Activated B cell treated with CpG ODN at 0.5 μM for 24 hours (primary cell): ENCODE measurements around the gene SPIRE1. TPM values are rescaled to one million over a fixed set of nuclear protein-coding genes. Genes with fewer than 3 reads are reported as not detected.

Source experiments
- ATAC-seq: fragments of 200-7000 bp; cut with Tn5 transposase; one replicate; pipeline ENCODE4 v1.10.0; 2021; ENCODE audit warnings: low read depth, mild to moderate bottlenecking, moderate library complexity
- CTCF ChIA-PET: fragments of 350-600 bp; sonication (Branson Sonifier 250); formaldehyde crosslinking; loops from one replicate; lab custom pipeline; 2021; ENCODE audit warnings: antibody characterized with exemption; lab: Charles Lee
- POLR2A ChIA-PET: fragments of 350-600 bp; sonication (Branson Sonifier 250); formaldehyde crosslinking; loops from one replicate; lab custom pipeline; 2021; ENCODE audit warnings: antibody characterized with exemption; lab: Charles Lee
- DNase-seq: peaks from one replicate; pipeline ENCODE4 v3.0.0; 2022
- H3K27ac Mint-ChIP-seq: one replicate; pipeline ENCODE4 v1.8.0; 2020; ENCODE audit warnings: mixed read lengths
- H3K27me3 Mint-ChIP-seq: one replicate; pipeline ENCODE4 v1.8.0; 2021; ENCODE audit warnings: mixed read lengths
- H3K36me3 Mint-ChIP-seq: one replicate; pipeline ENCODE4 v1.8.0; 2021; ENCODE audit warnings: low read depth, mixed read lengths
- H3K4me1 Mint-ChIP-seq: one replicate; pipeline ENCODE4 v1.8.0; 2021; ENCODE audit warnings: mixed read lengths
- H3K4me3 Mint-ChIP-seq: one replicate; pipeline ENCODE4 v1.8.0; 2020; ENCODE audit warnings: mild to moderate bottlenecking, mixed read lengths
- H3K9me3 Mint-ChIP-seq: one replicate; pipeline ENCODE4 v1.8.0; 2020; ENCODE audit warnings: mixed read lengths
- intact Hi-C: fragments of 100-400 bp; cut with micrococcal nuclease; formaldehyde crosslinking; loops from one replicate; pipeline ENCODE4 v1.15.1; 2024
- total RNA-seq: library from RNA; stranded (reverse); gene quantifications from 2 replicates; pipeline ENCODE4 v1.2.3, GENCODE V29; 2022
- TF ChIP-seq, protein P1 (sequence below): fragments of 200-600 bp; IDR thresholded peaks from one replicate; pipeline ENCODE4 v1.8.0; 2022; ENCODE audit warnings: antibody characterized with exemption, mild to moderate bottlenecking

The SPIRE1 gene
- total RNA-seq, 1 donor from 2014 or later, result 2.5 TPM

DNA sequence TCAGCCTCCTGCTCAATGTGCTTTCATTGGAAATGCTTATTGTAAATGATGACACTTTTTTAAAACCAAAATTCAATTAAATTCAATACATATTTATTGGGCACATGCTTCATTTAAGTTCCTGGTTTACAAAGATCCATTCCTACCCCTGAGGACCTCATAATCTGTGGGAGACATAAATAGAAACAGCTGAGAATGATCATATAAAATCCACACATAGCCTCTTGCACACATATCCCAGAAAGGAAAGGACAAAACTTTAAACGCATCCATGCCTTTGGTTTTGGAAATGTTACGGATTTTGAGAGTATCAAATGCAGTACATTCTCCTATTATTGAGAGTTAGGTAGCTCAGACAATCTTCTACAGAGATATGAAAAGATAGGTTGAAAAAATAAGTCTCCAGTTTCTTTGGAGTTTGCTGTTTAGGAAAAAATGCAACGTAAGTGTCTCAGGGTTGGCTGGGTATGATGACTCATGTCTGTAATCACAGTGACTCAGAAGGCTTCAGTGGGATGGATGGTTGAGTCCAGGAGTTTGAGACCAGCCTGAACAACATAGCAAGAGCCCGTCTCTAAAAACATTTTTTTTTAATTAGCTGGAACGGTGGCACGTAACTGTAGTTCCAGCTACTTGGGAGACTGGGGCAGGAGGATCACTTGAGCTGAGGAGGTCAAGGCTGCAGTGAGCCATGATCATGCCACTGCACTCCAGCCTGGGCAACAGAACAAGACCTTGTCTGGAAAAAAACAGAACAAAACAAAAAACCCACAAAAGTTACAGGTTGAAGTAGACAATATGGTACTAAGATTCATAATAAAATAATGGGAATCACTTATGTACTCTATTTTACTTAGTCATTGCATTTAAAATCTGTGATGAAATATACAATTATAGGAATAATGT lies 254.1 kb downstream of the SPIRE1 start:
- H3K36me3 Mint-ChIP-seq, result peaks cover 1% of the 10 kb centered on the region
- H3K27ac Mint-ChIP-seq, result no peak overlapping the region
- DNase-seq (no peak), ATAC-seq (no peak)
- peaks cover 30% of the 10 kb centered on the region for H3K27me3 Mint-ChIP-seq
- H3K4me1 Mint-ChIP-seq, result peaks cover 18% of the 10 kb centered on the region
- TF ChIP-seq, protein P1, sequence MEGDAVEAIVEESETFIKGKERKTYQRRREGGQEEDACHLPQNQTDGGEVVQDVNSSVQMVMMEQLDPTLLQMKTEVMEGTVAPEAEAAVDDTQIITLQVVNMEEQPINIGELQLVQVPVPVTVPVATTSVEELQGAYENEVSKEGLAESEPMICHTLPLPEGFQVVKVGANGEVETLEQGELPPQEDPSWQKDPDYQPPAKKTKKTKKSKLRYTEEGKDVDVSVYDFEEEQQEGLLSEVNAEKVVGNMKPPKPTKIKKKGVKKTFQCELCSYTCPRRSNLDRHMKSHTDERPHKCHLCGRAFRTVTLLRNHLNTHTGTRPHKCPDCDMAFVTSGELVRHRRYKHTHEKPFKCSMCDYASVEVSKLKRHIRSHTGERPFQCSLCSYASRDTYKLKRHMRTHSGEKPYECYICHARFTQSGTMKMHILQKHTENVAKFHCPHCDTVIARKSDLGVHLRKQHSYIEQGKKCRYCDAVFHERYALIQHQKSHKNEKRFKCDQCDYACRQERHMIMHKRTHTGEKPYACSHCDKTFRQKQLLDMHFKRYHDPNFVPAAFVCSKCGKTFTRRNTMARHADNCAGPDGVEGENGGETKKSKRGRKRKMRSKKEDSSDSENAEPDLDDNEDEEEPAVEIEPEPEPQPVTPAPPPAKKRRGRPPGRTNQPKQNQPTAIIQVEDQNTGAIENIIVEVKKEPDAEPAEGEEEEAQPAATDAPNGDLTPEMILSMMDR, result no peak
- no peak overlapping the region for H3K4me3 Mint-ChIP-seq
- H3K9me3 Mint-ChIP-seq, result no peaks in the 10 kb centered on the region
- ChIA-PET CTCF (interaction anchor here (0.8 kb wide), 1 partner anchor 11 kb away, joined by 3 read pairs; no protein-coding TSS in a partner anchor), POLR2A (no interaction called here)
- intact Hi-C loops, result no loop called here

DNA sequence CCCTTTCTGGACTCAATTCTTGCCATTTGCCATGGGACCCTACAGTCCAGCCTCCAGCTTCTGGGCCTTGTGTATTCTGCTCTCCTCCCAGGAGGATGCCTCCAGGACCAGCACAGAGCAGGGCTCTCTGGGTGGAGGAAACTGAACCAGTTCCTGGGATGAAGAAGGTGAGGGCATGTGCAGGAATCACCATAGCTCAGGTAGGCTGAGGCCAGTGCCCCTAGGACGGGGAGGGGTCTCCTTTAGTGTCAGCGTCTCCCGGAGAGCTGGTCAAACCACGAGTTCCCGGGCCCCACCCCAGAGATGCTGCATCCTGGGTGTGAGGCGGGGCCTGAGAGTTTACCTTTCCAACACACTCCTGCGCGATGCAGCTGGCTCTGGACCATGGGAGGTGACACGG lies 256.0 kb downstream of the SPIRE1 start:
- ATAC-seq, result no peak
- no peak overlapping the region for H3K4me3 Mint-ChIP-seq
- TF ChIP-seq, protein P1, result no peak
- ChIA-PET CTCF (interaction anchor here (1.1 kb wide), 1 partner anchor 10 kb away, joined by 3 read pairs; no protein-coding TSS in a partner anchor), POLR2A (no interaction called here)
- H3K9me3 Mint-ChIP-seq, result no peaks in the 10 kb centered on the region
- peaks cover 5% of the 10 kb centered on the region for H3K4me1 Mint-ChIP-seq
- DNase-seq, result no peak
- peaks cover 37% of the 10 kb centered on the region for H3K27me3 Mint-ChIP-seq
- H3K36me3 Mint-ChIP-seq, result no peaks in the 10 kb centered on the region
- no peak overlapping the region for H3K27ac Mint-ChIP-seq
- intact Hi-C loops, result no loop called here

DNA sequence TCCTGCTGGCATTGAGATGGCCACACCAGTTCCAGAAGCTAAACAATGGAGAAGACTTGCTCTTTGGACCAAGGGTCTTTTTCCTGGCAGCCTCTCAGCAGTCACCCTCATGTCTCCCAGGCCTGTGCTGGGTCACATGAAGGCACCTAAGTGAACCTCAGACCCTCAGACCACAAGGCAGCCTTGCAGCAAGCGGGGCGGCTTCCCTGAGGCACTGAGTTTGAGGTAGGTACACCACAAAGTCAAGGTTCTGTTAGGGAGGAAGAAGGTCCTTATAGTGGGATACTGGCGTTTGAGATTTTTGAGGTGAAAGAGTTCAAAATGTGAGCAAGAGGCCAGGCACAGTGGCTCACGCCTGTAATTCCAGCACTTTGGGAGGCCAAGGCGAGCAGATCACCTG lies 258.7 kb downstream of the SPIRE1 start:
- no peak overlapping the region for H3K27ac Mint-ChIP-seq
- no peak overlapping the region for H3K4me3 Mint-ChIP-seq
- TF ChIP-seq, protein P1, result no peak
- ChIA-PET CTCF (no interaction called here), POLR2A (no interaction called here)
- intact Hi-C loops, result no loop called here
- no peak for ATAC-seq
- H3K27me3 Mint-ChIP-seq, result peaks cover 46% of the 10 kb centered on the region
- H3K9me3 Mint-ChIP-seq, result no peaks in the 10 kb centered on the region
- H3K4me1 Mint-ChIP-seq, result no peaks in the 10 kb centered on the region
- DNase-seq, result no peak
- no peaks in the 10 kb centered on the region for H3K36me3 Mint-ChIP-seq

DNA sequence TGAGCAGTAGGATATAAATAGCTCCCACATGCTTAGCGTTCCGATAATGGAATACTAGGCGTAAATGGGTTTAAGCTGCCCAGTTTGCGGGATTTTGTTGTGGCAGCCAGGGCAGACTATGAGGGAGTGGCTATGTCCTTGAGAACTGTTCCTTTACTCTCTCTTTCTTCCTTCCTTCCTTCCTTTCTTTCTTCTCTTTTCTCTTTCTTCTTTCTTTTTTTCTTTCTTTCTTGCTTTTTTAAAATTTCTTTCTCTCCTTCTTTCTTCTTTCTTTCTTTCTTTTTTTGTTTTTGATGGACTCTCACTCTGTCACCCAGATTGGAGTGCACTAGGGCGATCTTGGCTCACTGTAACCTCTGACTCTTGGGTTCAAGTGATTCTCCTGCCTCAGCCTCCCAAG lies 259.3 kb downstream of the SPIRE1 start:
- POLR2A ChIA-PET, result no interaction called here
- Mint-ChIP-seq H3K27ac (no peak overlapping the region), H3K27me3 (peaks cover 42% of the 10 kb centered on the region)

DNA sequence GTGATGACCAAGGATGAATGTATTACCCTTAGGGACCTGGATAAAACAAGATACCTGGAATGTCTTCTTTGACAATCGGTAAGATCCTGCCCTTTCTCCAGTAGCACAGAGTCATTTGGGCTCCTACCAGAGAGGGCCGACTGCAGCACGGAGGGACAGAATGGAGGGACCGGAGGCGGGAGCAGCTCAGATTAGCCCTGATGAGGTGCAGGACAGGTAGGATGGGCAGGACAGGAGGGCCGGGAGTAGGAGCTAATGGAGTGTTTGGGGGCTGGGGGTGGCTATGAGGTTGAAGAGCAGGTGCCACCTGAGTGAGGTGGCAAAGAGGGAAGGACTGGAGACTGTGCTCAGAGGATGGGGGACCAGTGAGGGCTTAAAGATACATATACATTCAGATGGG lies 260.1 kb downstream of the SPIRE1 start:
- TF ChIP-seq, protein P1, result no peak
- ATAC-seq (no peak), DNase-seq (no peak)
- no peak overlapping the region for H3K27ac Mint-ChIP-seq
- ChIA-PET CTCF (no interaction called here), POLR2A (no interaction called here)
- no peaks in the 10 kb centered on the region for H3K9me3 Mint-ChIP-seq
- H3K4me3 Mint-ChIP-seq, result no peak overlapping the region
- intact Hi-C loops, result no loop called here
- no peaks in the 10 kb centered on the region for H3K4me1 Mint-ChIP-seq
- peaks cover 40% of the 10 kb centered on the region for H3K27me3 Mint-ChIP-seq
- H3K36me3 Mint-ChIP-seq, result no peaks in the 10 kb centered on the region

More for the DNA sequence above, 259.3 kb downstream of the SPIRE1 start:
- CTCF ChIA-PET, result no interaction called here
- intact Hi-C loops, result no loop called here
- TF ChIP-seq, protein P1, result no peak
- no peaks in the 10 kb centered on the region for H3K36me3 Mint-ChIP-seq
- no peaks in the 10 kb centered on the region for H3K9me3 Mint-ChIP-seq
- no peak overlapping the region for H3K4me3 Mint-ChIP-seq
- ATAC-seq, result no peak
- DNase-seq, result no peak
- H3K4me1 Mint-ChIP-seq, result no peaks in the 10 kb centered on the region
